Measurements from ENCODE around the gene GPATCH2.

Gene GPATCH2

GRCh38 chr1:217495249-217495648 is 135.6 kb downstream of the GPATCH2 start:
- H3K9me3 ChIP-seq (ENCODE audit: control insufficient read depth, low read length), result no peaks in the 10 kb centered on the region
- H3K4me3 ChIP-seq (ENCODE audit: insufficient read depth, low read depth, low read length), result no peak overlapping the region
- no peaks in the 10 kb centered on the region for H3K27me3 ChIP-seq (ENCODE audit: control insufficient read depth, insufficient read depth, low read length, poor library complexity, severe bottlenecking)
- no peaks in the 10 kb centered on the region for H3K36me3 ChIP-seq (ENCODE audit: control insufficient read depth, insufficient read depth, low read length)
- H3K4me1 ChIP-seq (ENCODE audit: control insufficient read depth, insufficient read depth, low read length), result no peaks in the 10 kb centered on the region
- no peak overlapping the region for H3K27ac ChIP-seq (ENCODE audit: insufficient read depth, low read depth, low read length, poor library complexity, severe bottlenecking)

GRCh38 chr1:217494767-217495166 is 136.1 kb downstream of the GPATCH2 start:
- Histone ChIP-seq H3K9me3 (ENCODE audit: control insufficient read depth, low read length) (no peaks in the 10 kb centered on the region), H3K4me1 (ENCODE audit: control insufficient read depth, insufficient read depth, low read length) (no peaks in the 10 kb centered on the region), H3K27ac (ENCODE audit: insufficient read depth, low read depth, low read length, poor library complexity, severe bottlenecking) (no peak overlapping the region), H3K36me3 (ENCODE audit: control insufficient read depth, insufficient read depth, low read length) (no peaks in the 10 kb centered on the region), H3K4me3 (ENCODE audit: insufficient read depth, low read depth, low read length) (no peak overlapping the region), H3K27me3 (ENCODE audit: control insufficient read depth, insufficient read depth, low read length, poor library complexity, severe bottlenecking) (no peaks in the 10 kb centered on the region)
- 87 to 100% methylated on average over 1 to 2 of the region's 2 CpGs for WGBS, 2 experiments

- no peak overlapping the region for H3K27ac ChIP-seq (ENCODE audit: insufficient read depth, low read depth, low read length, poor library complexity, severe bottlenecking)
- no peaks in the 10 kb centered on the region for H3K4me1 ChIP-seq (ENCODE audit: control insufficient read depth, insufficient read depth, low read length)
- no peaks in the 10 kb centered on the region for H3K36me3 ChIP-seq (ENCODE audit: control insufficient read depth, insufficient read depth, low read length)
- no peaks in the 10 kb centered on the region for H3K9me3 ChIP-seq (ENCODE audit: control insufficient read depth, low read length)
- H3K27me3 ChIP-seq (ENCODE audit: control insufficient read depth, insufficient read depth, low read length, poor library complexity, severe bottlenecking), result no peaks in the 10 kb centered on the region
- H3K4me3 ChIP-seq (ENCODE audit: insufficient read depth, low read depth, low read length), result no peak overlapping the region
- WGBS, 2 experiments, result no CpG with 5 or more reads among the region's 1 CpG
Observed at GRCh38 chr1:217493290-217493689, 137.6 kb downstream of the GPATCH2 start.

GRCh38 chr1:217484871-217485270 is 146.0 kb downstream of the GPATCH2 start:
- Histone ChIP-seq H3K27ac (ENCODE audit: insufficient read depth, low read depth, low read length, poor library complexity, severe bottlenecking) (no peak overlapping the region), H3K27me3 (ENCODE audit: control insufficient read depth, insufficient read depth, low read length, poor library complexity, severe bottlenecking) (no peaks in the 10 kb centered on the region), H3K36me3 (ENCODE audit: control insufficient read depth, insufficient read depth, low read length) (no peaks in the 10 kb centered on the region), H3K4me3 (ENCODE audit: insufficient read depth, low read depth, low read length) (no peak overlapping the region), H3K4me1 (ENCODE audit: control insufficient read depth, insufficient read depth, low read length) (no peaks in the 10 kb centered on the region), H3K9me3 (ENCODE audit: control insufficient read depth, low read length) (no peaks in the 10 kb centered on the region)

GRCh38 chr1:217482356-217483102 is 148.4 kb downstream of the GPATCH2 start:
- no peaks in the 10 kb centered on the region for H3K4me1 ChIP-seq (ENCODE audit: control insufficient read depth, insufficient read depth, low read length)
- WGBS, 2 experiments, result 82 to 90% methylated on average over 2 of the region's 3 CpGs

GRCh38 chr1:217478450-217478849 is 152.4 kb downstream of the GPATCH2 start:
- H3K36me3 ChIP-seq (ENCODE audit: control insufficient read depth, insufficient read depth, low read length), result no peaks in the 10 kb centered on the region
- no peaks in the 10 kb centered on the region for H3K9me3 ChIP-seq (ENCODE audit: control insufficient read depth, low read length)
- H3K4me1 ChIP-seq (ENCODE audit: control insufficient read depth, insufficient read depth, low read length), result no peaks in the 10 kb centered on the region
- no peaks in the 10 kb centered on the region for H3K27me3 ChIP-seq (ENCODE audit: control insufficient read depth, insufficient read depth, low read length, poor library complexity, severe bottlenecking)
- no peak overlapping the region for H3K4me3 ChIP-seq (ENCODE audit: insufficient read depth, low read depth, low read length)
- no peak overlapping the region for H3K27ac ChIP-seq (ENCODE audit: insufficient read depth, low read depth, low read length, poor library complexity, severe bottlenecking)

More at GRCh38 chr1:217482356-217483102, 148.4 kb downstream of the GPATCH2 start:
- no peaks in the 10 kb centered on the region for H3K36me3 ChIP-seq (ENCODE audit: control insufficient read depth, insufficient read depth, low read length)
- no peaks in the 10 kb centered on the region for H3K27me3 ChIP-seq (ENCODE audit: control insufficient read depth, insufficient read depth, low read length, poor library complexity, severe bottlenecking)
- H3K27ac ChIP-seq (ENCODE audit: insufficient read depth, low read depth, low read length, poor library complexity, severe bottlenecking), result no peak overlapping the region
- H3K9me3 ChIP-seq (ENCODE audit: control insufficient read depth, low read length), result no peaks in the 10 kb centered on the region
- no peak overlapping the region for H3K4me3 ChIP-seq (ENCODE audit: insufficient read depth, low read depth, low read length)

- Histone ChIP-seq H3K27me3 (ENCODE audit: control insufficient read depth, insufficient read depth, low read length, poor library complexity, severe bottlenecking) (no peaks in the 10 kb centered on the region), H3K9me3 (ENCODE audit: control insufficient read depth, low read length) (no peaks in the 10 kb centered on the region), H3K4me3 (ENCODE audit: insufficient read depth, low read depth, low read length) (no peak overlapping the region), H3K27ac (ENCODE audit: insufficient read depth, low read depth, low read length, poor library complexity, severe bottlenecking) (no peak overlapping the region), H3K36me3 (ENCODE audit: control insufficient read depth, insufficient read depth, low read length) (no peaks in the 10 kb centered on the region), H3K4me1 (ENCODE audit: control insufficient read depth, insufficient read depth, low read length) (no peaks in the 10 kb centered on the region)
- WGBS, 2 experiments, result 95 to 100% methylated on average over 1 of the region's 1 CpG
Observed at GRCh38 chr1:217472915-217473314, 158.0 kb downstream of the GPATCH2 start.

GRCh38 chr1:217471403-217471802 is 159.5 kb downstream of the GPATCH2 start:
- H3K4me3 ChIP-seq (ENCODE audit: insufficient read depth, low read depth, low read length), result no peak overlapping the region
- H3K27me3 ChIP-seq (ENCODE audit: control insufficient read depth, insufficient read depth, low read length, poor library complexity, severe bottlenecking), result no peaks in the 10 kb centered on the region
- H3K9me3 ChIP-seq (ENCODE audit: control insufficient read depth, low read length), result no peaks in the 10 kb centered on the region
- 100% methylated on average over 1 of the region's 1 CpG for WGBS, 2 experiments
- no peaks in the 10 kb centered on the region for H3K4me1 ChIP-seq (ENCODE audit: control insufficient read depth, insufficient read depth, low read length)
- no peak overlapping the region for H3K27ac ChIP-seq (ENCODE audit: insufficient read depth, low read depth, low read length, poor library complexity, severe bottlenecking)
- no peaks in the 10 kb centered on the region for H3K36me3 ChIP-seq (ENCODE audit: control insufficient read depth, insufficient read depth, low read length)

- no CpG with 5 or more reads among the region's 1 CpG for WGBS, 2 experiments
Observed at GRCh38 chr1:217469983-217470382, 160.9 kb downstream of the GPATCH2 start.

GRCh38 chr1:217465102-217465501 is 165.8 kb downstream of the GPATCH2 start:
- Histone ChIP-seq H3K36me3 (ENCODE audit: control insufficient read depth, insufficient read depth, low read length) (no peaks in the 10 kb centered on the region), H3K4me3 (ENCODE audit: insufficient read depth, low read depth, low read length) (no peak overlapping the region), H3K4me1 (ENCODE audit: control insufficient read depth, insufficient read depth, low read length) (no peaks in the 10 kb centered on the region), H3K27ac (ENCODE audit: insufficient read depth, low read depth, low read length, poor library complexity, severe bottlenecking) (no peak overlapping the region), H3K27me3 (ENCODE audit: control insufficient read depth, insufficient read depth, low read length, poor library complexity, severe bottlenecking) (no peaks in the 10 kb centered on the region), H3K9me3 (ENCODE audit: control insufficient read depth, low read length) (peaks cover 2% of the 10 kb centered on the region)
- whole genome bisulfite sequencing, 2 experiments, result no CpG with 5 or more reads among the region's 1 CpG

More at GRCh38 chr1:217469983-217470382, 160.9 kb downstream of the GPATCH2 start:
- Histone ChIP-seq H3K27me3 (ENCODE audit: control insufficient read depth, insufficient read depth, low read length, poor library complexity, severe bottlenecking) (no peaks in the 10 kb centered on the region), H3K4me1 (ENCODE audit: control insufficient read depth, insufficient read depth, low read length) (no peaks in the 10 kb centered on the region), H3K36me3 (ENCODE audit: control insufficient read depth, insufficient read depth, low read length) (no peaks in the 10 kb centered on the region), H3K9me3 (ENCODE audit: control insufficient read depth, low read length) (no peaks in the 10 kb centered on the region), H3K27ac (ENCODE audit: insufficient read depth, low read depth, low read length, poor library complexity, severe bottlenecking) (no peak overlapping the region), H3K4me3 (ENCODE audit: insufficient read depth, low read depth, low read length) (no peak overlapping the region)

- 100% methylated on average over 1 of the region's 1 CpG; no CpG with 5 or more reads in 1 of the 2 experiments for WGBS, 2 experiments
- Histone ChIP-seq H3K27ac (ENCODE audit: insufficient read depth, low read depth, low read length, poor library complexity, severe bottlenecking) (no peak overlapping the region), H3K36me3 (ENCODE audit: control insufficient read depth, insufficient read depth, low read length) (no peaks in the 10 kb centered on the region)
Observed at GRCh38 chr1:217462666-217463065, 168.2 kb downstream of the GPATCH2 start.

More at GRCh38 chr1:217462666-217463065, 168.2 kb downstream of the GPATCH2 start:
- H3K4me1 ChIP-seq (ENCODE audit: control insufficient read depth, insufficient read depth, low read length), result no peaks in the 10 kb centered on the region
- peaks cover 2% of the 10 kb centered on the region for H3K9me3 ChIP-seq (ENCODE audit: control insufficient read depth, low read length)
- no peak overlapping the region for H3K4me3 ChIP-seq (ENCODE audit: insufficient read depth, low read depth, low read length)
- H3K27me3 ChIP-seq (ENCODE audit: control insufficient read depth, insufficient read depth, low read length, poor library complexity, severe bottlenecking), result no peaks in the 10 kb centered on the region

Data from ectodermal cell (in vitro differentiated cells).